ENCODE data around the gene HLA-DMB. TPM values are rescaled to one million over a fixed set of nuclear protein-coding genes. Genes with fewer than 3 reads are reported as not detected.

Gene HLA-DMB
- total and polyA plus RNA-seq, 10 of the 15 experiments (the other 5 are each of a cell fraction or from before 2014, with no cell fraction given): 114 to 173 (median 150) TPM

- TF ChIP-seq ZBTB40 (IDR thresholded peaks at IDR 0.05; ENCODE audit: borderline replicate concordance) (no peak), CUX1 (IDR thresholded peaks at IDR 0.05; ENCODE audit: insufficient replicate concordance, low read depth, low read length) (no peak), LARP7 (IDR thresholded peaks at IDR 0.05) (no peak; the same call in 1 of the 2 replicates), ZNF207 (IDR thresholded peaks at IDR 0.05; ENCODE audit: borderline replicate concordance) (no peak; the same call in 1 of the 2 replicates), CBX5 (IDR thresholded peaks at IDR 0.05; ENCODE audit: low read depth) (no peak), ZBTB4 (CRISPR knock-in tag; IDR thresholded peaks at IDR 0.05) (peak; percentile 93), TARDBP (IDR thresholded peaks at IDR 0.05; ENCODE audit: borderline replicate concordance) (0 out of 2 replicates have a peak, but pooled peaks have one; percentile 51), E2F8 (IDR thresholded peaks at IDR 0.05; ENCODE audit: low read depth, partially characterized antibody) (peak; percentile 88), HCFC1 (IDR thresholded peaks at IDR 0.05; ENCODE audit: low read length) (no peak; the same call in none of the 2 replicates), IKZF2 (IDR thresholded peaks at IDR 0.05) (peak; percentile 95 to 98), ZZZ3 (IDR thresholded peaks at IDR 0.05; ENCODE audit: control insufficient read depth, insufficient read length, low read depth) (no peak), MYB (IDR thresholded peaks at IDR 0.05; ENCODE audit: borderline replicate concordance, low read depth, low read length) (no peak)
Measured at GRCh38 chr6:32971581-32972352, 30.9 kb upstream of the HLA-DMB start (continued).

Measured in GM12878 (cell line).